ENCODE results near the gene ZC3H10. TPM values are rescaled to one million over a fixed set of nuclear protein-coding genes. Genes with fewer than 3 reads are reported as not detected.
"Not testable (repeated sequence)": the region's sequence is repeated elsewhere in the genome, so short reads cannot be mapped to it uniquely, and the experiment has no call there.

ZC3H10 gene
- total RNA-seq, 1 experiment from 2014 or later, result 11.8 TPM

DNA sequence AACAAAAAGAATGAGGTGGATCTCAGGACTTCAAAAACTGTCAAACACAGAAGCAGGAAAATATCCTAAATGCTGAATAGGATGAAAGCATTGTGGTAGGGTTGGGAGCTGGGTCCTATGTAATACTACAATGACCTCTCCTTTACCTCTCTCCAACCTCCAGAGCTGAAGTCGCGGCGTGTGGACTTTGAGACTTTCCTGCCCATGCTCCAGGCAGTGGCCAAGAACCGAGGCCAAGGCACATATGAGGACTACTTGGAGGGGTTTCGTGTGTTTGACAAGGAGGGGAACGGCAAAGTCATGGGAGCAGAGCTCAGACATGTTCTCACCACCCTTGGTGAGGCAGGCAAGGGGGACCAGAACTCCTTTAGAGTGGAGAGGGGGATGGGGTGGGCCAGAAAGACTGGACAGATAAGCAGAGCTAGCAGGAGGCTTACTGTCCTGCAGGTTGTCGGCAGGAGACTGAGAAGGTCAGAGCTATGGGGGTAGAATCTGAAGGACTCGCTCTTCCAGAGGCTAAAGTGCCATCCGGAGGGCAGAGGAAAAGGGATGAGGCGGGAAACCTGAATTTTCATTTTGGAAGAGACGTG is 37.3 kb downstream of the ZC3H10 start:
- peaks cover 13% of the 10 kb centered on the region for H3K36me3 ChIP-seq (ENCODE audit: insufficient read depth, low read length, poor library complexity, severe bottlenecking)
- no peak overlapping the region for H3K27ac ChIP-seq (ENCODE audit: low read depth, low read length, poor library complexity, severe bottlenecking)
- BruUV-seq (replicated peaks), result no TSS peak
- H3K4me1 ChIP-seq (ENCODE audit: insufficient read depth, low read length, poor library complexity, severe bottlenecking), result peaks cover 29% of the 10 kb centered on the region
- no peaks in the 10 kb centered on the region for H3K9me3 ChIP-seq (ENCODE audit: low read depth, low read length, poor library complexity, severe bottlenecking)
- no peak overlapping the region for H3K4me3 ChIP-seq (ENCODE audit: low read depth, low read length, poor library complexity, severe bottlenecking)
- CTCF ChIA-PET, result interaction anchor here (1.4 kb wide), 1 partner anchor 34 kb away, joined by 5 read pairs; the partner anchor contains the start of gene SMARCC2
- POLR2A ChIA-PET (ENCODE audit: low non-redundant PET), result interaction anchor here (0.7 kb wide), 1 partner anchor 180 kb away, joined by 4 read pairs; no protein-coding TSS in a partner anchor
- H3K27me3 ChIP-seq (replicated peaks; ENCODE audit: insufficient read depth, low read depth, low read length, poor library complexity), result no peaks in the 10 kb centered on the region
- no peak for DNase-seq (ENCODE audit: low spot score)
- intact Hi-C loops (cut with micrococcal nuclease; ENCODE audit: unreplicated experiment), result no loop called here
- no peak for TF ChIP-seq CTCF (conservative IDR thresholded peaks at IDR 0.05; ENCODE audit: low read depth, low read length)
- TF ChIP-seq EZH2 (IDR thresholded peaks at IDR 0.05; ENCODE audit: borderline replicate concordance, low read depth, low read length, poor library complexity, severe bottlenecking), result no peak

GRCh38 chr12:56156464-56157200 is 38.6 kb downstream of the ZC3H10 start:
- not testable (repeated sequence) for BruUV-seq (replicated peaks); H3K9me3 ChIP-seq (ENCODE audit: low read depth, low read length, poor library complexity, severe bottlenecking); DNase-seq (ENCODE audit: low spot score); H3K27me3 ChIP-seq (replicated peaks; ENCODE audit: insufficient read depth, low read depth, low read length, poor library complexity)
- Histone ChIP-seq H3K36me3 (ENCODE audit: insufficient read depth, low read length, poor library complexity, severe bottlenecking) (peaks cover 25% of the 10 kb centered on the region), H3K27ac (ENCODE audit: low read depth, low read length, poor library complexity, severe bottlenecking) (peak overlapping the region; percentile 95), H3K4me1 (ENCODE audit: insufficient read depth, low read length, poor library complexity, severe bottlenecking) (peaks cover 28% of the 10 kb centered on the region), H3K4me3 (ENCODE audit: low read depth, low read length, poor library complexity, severe bottlenecking) (peak overlapping the region; percentile 78)
- intact Hi-C loops (cut with micrococcal nuclease; ENCODE audit: unreplicated experiment), result loop anchor here (1.0 to 2.0 kb wide), 2 partner anchors 28 to 115 kb away; partner anchors contain the start of gene ESYT1
- ChIA-PET POLR2A (ENCODE audit: low non-redundant PET) (interaction anchor here (0.7 kb wide), 1 partner anchor 27 kb away, joined by 5 read pairs; no protein-coding TSS in a partner anchor), CTCF (interaction anchor here (0.7 kb wide), 1 partner anchor 117 kb away, joined by 5 read pairs; no protein-coding TSS in a partner anchor)

GRCh38 chr12:56157201-56158028 is 39.3 kb downstream of the ZC3H10 start:
- ChIA-PET POLR2A (ENCODE audit: low non-redundant PET) (interaction anchor here (0.7 kb wide), 1 partner anchor 28 kb away, joined by 5 read pairs; no protein-coding TSS in a partner anchor), CTCF (interaction anchor here (0.7 kb wide), 1 partner anchor 116 kb away, joined by 5 read pairs; no protein-coding TSS in a partner anchor)
- peak; percentile 87 for DNase-seq (ENCODE audit: low spot score)
- no peaks in the 10 kb centered on the region for H3K9me3 ChIP-seq (ENCODE audit: low read depth, low read length, poor library complexity, severe bottlenecking)
- TF ChIP-seq CTCF (conservative IDR thresholded peaks at IDR 0.05; ENCODE audit: low read depth, low read length), result peak; percentile 45
- TF ChIP-seq EZH2 (IDR thresholded peaks at IDR 0.05; ENCODE audit: borderline replicate concordance, low read depth, low read length, poor library complexity, severe bottlenecking), result no peak
- peak overlapping the region; percentile 95 for H3K27ac ChIP-seq (ENCODE audit: low read depth, low read length, poor library complexity, severe bottlenecking)
- BruUV-seq (replicated peaks), result TSS peak; percentile 51
- no peaks in the 10 kb centered on the region for H3K27me3 ChIP-seq (replicated peaks; ENCODE audit: insufficient read depth, low read depth, low read length, poor library complexity)
- intact Hi-C loops (cut with micrococcal nuclease; ENCODE audit: unreplicated experiment), result loop anchor here (1.0 to 2.0 kb wide), 2 partner anchors 29 to 114 kb away; partner anchors contain the start of gene ESYT1
- peaks cover 32% of the 10 kb centered on the region for H3K36me3 ChIP-seq (ENCODE audit: insufficient read depth, low read length, poor library complexity, severe bottlenecking)
- peaks cover 30% of the 10 kb centered on the region for H3K4me1 ChIP-seq (ENCODE audit: insufficient read depth, low read length, poor library complexity, severe bottlenecking)
- peak overlapping the region; percentile 78 for H3K4me3 ChIP-seq (ENCODE audit: low read depth, low read length, poor library complexity, severe bottlenecking)

Measured in A673 (cell line).